Muscle layer of colon (tissue), 2 donors: ENCODE data around the gene AHCYL2.
"Not testable (repeated sequence)": the region's sequence is repeated elsewhere in the genome, so short reads cannot be mapped to it uniquely, and the experiment has no call there.

Experiments
- H3K27ac ChIP-seq: one replicate; pipeline ENCODE4 v1.7.0; 2013; ENCODE audit warnings: low read depth, mild to moderate bottlenecking, low read length, moderate library complexity
- H3K27me3 ChIP-seq, 2 donors: one replicate each; pipeline ENCODE4 v1.7.0; 2013; ENCODE audit warnings: low read length in 2 of 2, mild to moderate bottlenecking in 2 of 2; ENCODE audit not compliant: insufficient read depth in 2 of 2, control insufficient read depth in 1 of 2
- H3K36me3 ChIP-seq: one replicate; pipeline ENCODE4 v1.7.0; 2013; ENCODE audit warnings: mild to moderate bottlenecking, low read length; ENCODE audit not compliant: insufficient read depth
- H3K4me1 ChIP-seq: one replicate; pipeline ENCODE4 v1.7.0; 2013; ENCODE audit warnings: mild to moderate bottlenecking, low read length; ENCODE audit not compliant: insufficient read depth
- H3K4me3 ChIP-seq, 2 donors: one replicate each; pipeline ENCODE4 v1.7.0; 2013; ENCODE audit warnings: low read length in 2 of 2, low read depth in 1 of 2, mild to moderate bottlenecking in 1 of 2, moderate library complexity in 1 of 2
- H3K9ac ChIP-seq: one replicate; pipeline ENCODE4 v1.7.0; 2013; ENCODE audit warnings: low read length
- H3K9me3 ChIP-seq: one replicate; pipeline ENCODE4 v1.7.0; 2013; ENCODE audit warnings: mild to moderate bottlenecking, low read length
- donor health status: abdominal sarcoma.
- donor health status: Adenocarcinoma of cecum.

The AHCYL2 gene

DNA sequence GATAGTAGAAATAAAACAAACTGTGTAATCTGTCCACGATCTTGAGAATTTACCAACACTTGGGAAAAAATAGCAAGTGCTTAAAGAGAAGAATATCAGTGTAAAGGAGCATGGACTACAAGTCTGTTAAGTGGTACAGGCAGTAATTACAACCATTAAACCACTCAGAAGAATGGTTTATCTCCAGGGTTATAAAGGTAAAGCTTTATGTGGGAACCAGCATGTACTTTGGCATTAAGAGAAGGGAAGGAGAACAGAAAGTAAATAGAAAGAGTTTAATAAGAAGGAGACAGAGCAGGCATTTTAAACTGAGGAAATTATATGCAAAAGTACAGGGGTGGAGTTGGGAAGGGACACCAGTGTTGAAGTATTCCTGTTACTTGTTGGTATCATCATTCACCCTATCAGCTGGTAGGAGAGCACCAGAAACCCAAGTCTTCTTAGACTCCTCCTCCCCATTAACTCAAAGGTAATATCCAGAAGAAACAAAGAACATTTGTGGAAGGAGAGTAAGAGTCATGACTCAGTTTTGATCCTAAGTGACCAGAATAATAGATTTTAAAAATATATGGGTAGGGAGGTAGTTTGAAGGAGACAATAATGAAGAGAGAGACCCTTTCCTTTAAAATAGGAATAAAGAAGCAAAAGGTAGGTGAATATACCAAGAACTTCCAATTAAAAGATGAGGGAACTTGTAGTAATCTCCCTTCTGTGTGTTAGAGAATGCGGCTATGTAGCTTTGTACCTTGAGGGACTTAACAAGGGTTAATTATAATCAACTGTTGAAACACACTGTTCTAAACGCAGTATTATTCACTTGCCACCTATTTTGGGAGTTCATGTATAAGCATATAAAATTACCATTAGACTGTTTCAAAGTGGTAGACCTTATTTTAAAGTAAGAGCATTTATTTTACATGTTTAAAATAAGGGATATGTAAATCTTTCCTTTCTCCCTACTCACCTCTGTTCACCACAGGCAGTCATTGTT is 117.3 kb downstream of the AHCYL2 start:
- Histone ChIP-seq H3K4me1 (no peaks in the 10 kb centered on the region), H3K4me3 (no peak overlapping the region), H3K27ac (no peak overlapping the region), H3K36me3 (no peaks in the 10 kb centered on the region), H3K9me3 (no peaks in the 10 kb centered on the region), H3K9ac (no peak overlapping the region), H3K27me3 (no peaks in the 10 kb centered on the region)

DNA sequence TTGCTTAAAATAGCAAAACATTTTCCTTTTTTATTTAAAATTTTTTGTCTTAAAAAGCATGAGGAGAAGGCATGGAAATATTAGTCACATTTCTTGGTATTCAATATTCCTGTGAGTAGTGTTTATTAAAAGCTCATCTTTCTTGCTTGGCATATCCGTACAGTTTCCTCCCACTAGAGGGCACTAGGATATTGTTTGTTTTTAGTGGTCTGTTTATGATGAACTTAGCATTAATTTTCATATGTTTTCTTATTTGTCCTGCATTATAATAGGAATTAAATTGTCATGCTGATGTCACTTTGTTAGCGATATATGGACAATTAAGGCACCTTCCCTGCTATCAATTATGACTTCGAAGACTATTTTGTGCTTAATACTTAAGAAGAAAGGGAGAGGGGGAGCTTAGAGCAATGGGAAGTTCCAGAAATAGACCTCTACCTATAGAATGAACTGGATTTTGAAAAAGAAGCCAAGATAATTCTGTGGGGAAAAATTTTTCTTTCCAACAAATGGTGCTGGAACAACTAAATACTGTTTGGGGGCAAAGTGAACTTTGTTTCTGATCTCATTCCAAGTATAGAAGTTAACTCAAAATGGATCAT is 118.4 kb downstream of the AHCYL2 start:
- Histone ChIP-seq H3K9me3 (no peaks in the 10 kb centered on the region), H3K4me3 (no peak overlapping the region), H3K27me3 (no peaks in the 10 kb centered on the region), H3K9ac (no peak overlapping the region), H3K36me3 (no peaks in the 10 kb centered on the region), H3K27ac (no peak overlapping the region), H3K4me1 (no peaks in the 10 kb centered on the region)

DNA sequence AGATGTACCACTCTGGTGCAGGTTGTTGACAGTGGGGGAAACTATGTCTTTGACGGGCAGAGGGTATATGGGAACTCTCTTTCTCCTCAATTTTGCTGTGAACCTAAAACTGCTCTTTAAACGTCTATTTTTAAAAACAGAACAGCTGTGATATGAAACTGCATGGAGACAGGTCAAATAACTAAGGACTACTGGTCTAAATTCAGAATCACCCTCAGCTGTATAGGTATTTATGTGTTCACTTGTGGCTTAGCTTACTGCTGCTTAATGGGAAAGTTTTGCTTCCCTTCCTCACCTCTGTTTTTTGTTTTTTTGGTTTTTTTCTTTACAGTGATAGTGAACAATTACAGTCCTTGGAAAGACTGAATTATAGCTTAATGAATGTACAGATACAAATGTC is 122.5 kb downstream of the AHCYL2 start:
- Histone ChIP-seq H3K36me3 (no peaks in the 10 kb centered on the region), H3K4me1 (no peaks in the 10 kb centered on the region), H3K27me3 (no peaks in the 10 kb centered on the region), H3K27ac (no peak overlapping the region), H3K9me3 (no peaks in the 10 kb centered on the region), H3K9ac (no peak overlapping the region), H3K4me3 (no peak overlapping the region)

DNA sequence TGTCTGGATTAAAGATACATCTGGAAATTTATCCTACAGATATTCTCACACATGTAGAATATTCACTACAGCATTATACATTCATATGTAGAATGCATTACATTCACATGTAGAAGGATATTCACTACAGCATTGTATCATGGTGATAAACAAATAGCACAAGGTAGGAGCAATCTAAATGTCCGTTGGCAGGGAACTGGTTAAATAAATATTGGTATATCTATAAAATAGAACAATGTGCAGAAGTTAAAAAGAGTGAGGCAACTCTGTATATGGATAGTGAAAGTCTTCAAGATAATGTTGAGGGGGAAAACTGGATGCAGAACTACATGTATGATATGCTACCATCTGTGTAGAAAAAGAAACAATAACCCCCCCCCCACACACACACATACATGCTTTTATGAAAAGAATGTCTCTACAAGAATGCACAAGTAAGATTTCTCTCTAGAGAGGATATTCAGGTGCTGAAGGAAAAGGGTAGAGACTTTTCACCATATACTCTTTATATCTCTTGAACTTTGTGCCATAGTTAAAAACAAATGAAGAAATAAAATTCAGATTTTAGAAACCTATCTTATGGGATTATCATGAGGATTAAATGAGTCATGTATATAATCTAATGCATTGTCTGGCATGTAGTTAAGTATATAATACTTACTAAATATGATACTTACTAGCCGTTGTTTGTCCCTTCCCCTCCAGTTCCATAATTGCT is 123.4 kb downstream of the AHCYL2 start:
- Histone ChIP-seq H3K9me3 (no peaks in the 10 kb centered on the region), H3K4me1 (no peaks in the 10 kb centered on the region), H3K9ac (no peak overlapping the region), H3K36me3 (no peaks in the 10 kb centered on the region), H3K27ac (no peak overlapping the region), H3K27me3 (no peaks in the 10 kb centered on the region), H3K4me3 (no peak overlapping the region)

DNA sequence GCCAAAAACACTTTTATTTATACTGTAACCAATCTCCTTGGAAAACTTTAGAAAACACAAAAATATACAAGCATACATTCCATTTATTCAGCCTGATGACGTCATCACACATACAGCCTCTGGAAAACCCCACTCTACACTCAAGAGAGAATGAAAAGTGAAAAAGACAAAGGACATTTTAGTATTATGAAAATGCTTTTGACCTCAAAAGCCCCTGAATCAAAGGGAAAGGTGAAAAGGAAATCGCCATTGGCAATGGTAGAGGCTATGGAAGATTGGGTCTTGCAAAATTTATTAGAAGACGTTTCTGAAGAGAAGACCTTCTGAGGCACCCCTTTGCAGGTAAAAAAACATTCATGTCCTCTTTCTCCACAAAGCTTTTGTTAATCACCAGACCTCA is 126.5 kb downstream of the AHCYL2 start:
- Histone ChIP-seq H3K9ac (no peak overlapping the region), H3K27ac (no peak overlapping the region), H3K4me1 (no peaks in the 10 kb centered on the region), H3K4me3 (no peak overlapping the region), H3K27me3 (no peaks in the 10 kb centered on the region), H3K36me3 (no peaks in the 10 kb centered on the region), H3K9me3 (no peaks in the 10 kb centered on the region)

DNA sequence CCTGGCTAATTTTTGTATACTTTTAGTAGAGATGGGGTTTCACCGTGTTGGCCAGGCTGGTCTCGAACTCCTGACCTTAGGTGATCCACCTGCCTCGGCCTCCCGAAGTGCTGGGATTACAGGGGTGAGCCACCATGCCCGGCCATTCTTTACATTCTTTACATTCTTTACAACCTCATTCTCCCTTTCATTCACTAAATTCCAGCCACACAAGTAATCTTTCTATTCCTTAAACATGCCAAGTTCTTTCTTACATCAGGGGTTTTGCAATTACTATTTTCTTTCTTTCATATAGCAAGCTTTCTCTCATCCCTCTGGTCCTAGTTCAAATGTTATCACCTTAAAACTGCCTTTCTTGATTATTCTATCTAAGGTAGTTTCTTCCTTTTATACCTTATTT is 128.3 kb downstream of the AHCYL2 start:
- H3K27ac ChIP-seq, H3K9me3 ChIP-seq, H3K4me3 ChIP-seq, H3K27me3 ChIP-seq, H3K4me1 ChIP-seq, H3K36me3 ChIP-seq, H3K9ac ChIP-seq: not testable (repeated sequence)

DNA sequence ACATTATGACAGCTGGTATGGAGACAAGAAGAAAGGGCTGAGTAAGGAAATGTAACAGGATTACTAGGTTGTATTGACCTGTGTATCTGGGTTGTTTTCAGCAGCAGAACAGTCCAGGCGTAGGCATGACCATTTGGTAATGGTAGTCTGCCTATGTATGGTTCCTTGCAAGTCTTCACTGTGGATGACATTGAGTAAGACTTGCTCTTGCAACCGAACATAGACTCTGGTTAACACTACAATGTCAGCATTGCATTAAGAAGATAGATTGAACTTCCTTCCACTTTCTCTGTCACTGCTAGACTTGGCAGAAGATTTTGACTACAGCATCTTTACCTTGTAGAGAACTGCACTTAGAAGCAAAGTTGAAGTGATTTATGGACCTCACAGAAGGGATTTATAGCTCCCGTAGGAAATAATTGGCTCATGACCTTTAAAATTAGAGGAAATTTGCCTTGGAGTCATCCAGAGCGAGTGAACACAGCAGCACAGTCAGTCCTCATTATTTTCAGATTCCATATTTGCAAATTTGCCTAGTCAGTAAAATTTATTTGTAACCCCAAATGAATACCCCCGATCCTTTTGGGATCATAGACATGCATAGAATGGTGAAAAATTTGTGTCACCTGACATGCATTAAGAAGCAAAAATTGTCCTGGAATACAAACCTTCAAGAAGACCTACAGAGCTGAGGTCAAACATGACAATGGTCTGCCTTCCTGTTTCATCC is 129.8 kb downstream of the AHCYL2 start:
- Histone ChIP-seq H3K27ac (no peak overlapping the region), H3K9ac (no peak overlapping the region), H3K4me1 (no peaks in the 10 kb centered on the region), H3K36me3 (no peaks in the 10 kb centered on the region), H3K27me3 (no peaks in the 10 kb centered on the region), H3K4me3 (no peak overlapping the region), H3K9me3 (no peaks in the 10 kb centered on the region)

DNA sequence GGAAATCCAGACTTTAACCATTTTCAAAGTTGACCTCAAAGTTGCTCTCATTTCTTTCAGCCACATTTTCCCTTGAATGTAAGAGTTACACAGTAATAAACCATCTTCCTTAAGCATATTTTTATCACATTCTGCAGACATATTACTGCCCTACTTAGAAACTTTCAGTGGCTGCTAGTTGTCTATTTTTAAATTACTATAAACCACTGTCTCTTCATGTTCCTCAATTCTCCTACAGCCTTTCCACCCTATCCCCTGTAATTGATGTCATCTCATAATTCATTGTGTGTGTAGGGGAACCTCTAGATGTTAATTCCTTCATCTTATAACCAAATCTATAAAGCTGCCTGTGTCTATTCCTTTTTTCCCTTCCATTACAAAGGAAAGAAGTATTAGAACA is 131.3 kb downstream of the AHCYL2 start:
- Histone ChIP-seq H3K36me3 (no peaks in the 10 kb centered on the region), H3K4me1 (no peaks in the 10 kb centered on the region), H3K27me3 (no peaks in the 10 kb centered on the region), H3K27ac (no peak overlapping the region), H3K9ac (no peak overlapping the region), H3K4me3 (no peak overlapping the region), H3K9me3 (no peaks in the 10 kb centered on the region)

DNA sequence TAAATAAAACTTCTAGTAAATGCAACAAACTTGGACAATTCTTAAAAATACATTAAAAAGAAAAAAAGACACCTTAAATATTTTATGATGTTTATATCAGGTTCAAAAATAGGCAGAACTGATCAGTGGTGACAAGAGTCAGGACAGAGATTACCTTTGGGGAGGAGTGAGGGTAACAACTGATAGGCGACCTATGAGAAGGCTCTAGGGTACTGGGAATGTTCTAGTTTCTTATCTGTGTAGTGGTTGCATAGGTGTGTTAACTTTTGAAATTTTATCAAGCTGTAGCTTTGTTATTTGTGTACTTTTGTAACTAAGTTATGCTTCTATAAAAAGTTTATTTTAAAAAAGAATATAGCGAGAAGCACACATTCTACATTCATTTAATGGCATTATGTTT is 134.3 kb downstream of the AHCYL2 start:
- H3K9me3 ChIP-seq, result no peaks in the 10 kb centered on the region
- no peak overlapping the region for H3K27ac ChIP-seq
- H3K36me3 ChIP-seq, result no peaks in the 10 kb centered on the region
- no peaks in the 10 kb centered on the region for H3K27me3 ChIP-seq
- H3K9ac ChIP-seq, result no peak overlapping the region
- no peak overlapping the region for H3K4me3 ChIP-seq
- no peaks in the 10 kb centered on the region for H3K4me1 ChIP-seq

DNA sequence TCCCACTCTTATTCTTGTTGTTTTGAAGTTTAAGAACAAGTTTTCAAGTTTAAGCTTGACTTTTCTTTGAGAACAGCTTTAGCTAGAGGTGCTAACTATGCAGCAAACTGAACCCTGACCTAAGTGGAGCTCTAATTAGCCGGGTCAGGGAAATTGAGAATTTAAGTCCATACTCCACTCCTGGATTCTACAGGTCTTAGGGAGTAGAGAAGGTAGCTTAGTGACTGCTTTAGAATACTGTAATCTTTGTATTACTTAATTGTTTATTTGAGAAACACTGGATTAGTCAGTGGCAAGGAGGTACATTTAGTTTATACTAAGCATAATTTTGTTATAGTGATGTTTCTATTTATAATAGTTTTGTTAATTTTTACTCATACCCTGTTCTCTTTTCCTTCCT is 134.8 kb downstream of the AHCYL2 start:
- Histone ChIP-seq H3K27me3 (no peaks in the 10 kb centered on the region), H3K4me3 (no peak overlapping the region), H3K9me3 (no peaks in the 10 kb centered on the region), H3K4me1 (no peaks in the 10 kb centered on the region), H3K27ac (no peak overlapping the region), H3K9ac (no peak overlapping the region), H3K36me3 (no peaks in the 10 kb centered on the region)

DNA sequence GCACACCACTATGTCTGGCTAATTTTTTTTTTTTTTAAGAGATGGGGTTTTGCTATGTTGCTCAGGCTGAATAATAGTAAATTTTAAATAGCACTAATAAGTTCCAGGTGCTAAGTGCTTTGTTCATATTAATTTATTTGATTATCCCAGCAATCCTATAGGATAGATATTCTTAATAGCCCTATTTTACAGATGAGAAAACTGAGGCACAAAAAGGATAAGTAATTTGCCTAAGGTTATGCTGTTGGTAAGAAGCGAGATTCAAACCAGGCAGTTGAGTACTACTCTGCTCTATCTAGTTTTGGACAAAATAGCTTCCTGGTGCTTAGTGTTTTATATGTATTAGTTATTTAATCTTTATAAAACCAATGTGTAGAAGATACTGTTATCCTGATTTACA is 136.9 kb downstream of the AHCYL2 start:
- Histone ChIP-seq H3K4me1 (no peaks in the 10 kb centered on the region), H3K4me3 (no peak overlapping the region), H3K27me3 (no peaks in the 10 kb centered on the region), H3K27ac (no peak overlapping the region), H3K9ac (no peak overlapping the region), H3K9me3 (no peaks in the 10 kb centered on the region), H3K36me3 (no peaks in the 10 kb centered on the region)
